ENCODE data around the gene WDR45B.
"Not testable (repeated sequence)": the region's sequence is repeated elsewhere in the genome, so short reads cannot be mapped to it uniquely, and the experiment has no call there.

Gene WDR45B

GRCh38 chr17:82599674-82600661 lies 48.3 kb downstream of the WDR45B start:
- DNase-seq (ENCODE audit: low spot score) = no peak

- no peak for DNase-seq (ENCODE audit: low spot score)
Measured at GRCh38 chr17:82598256-82599119, 49.8 kb downstream of the WDR45B start.

- DNase-seq (ENCODE audit: low spot score) = no peak
Measured at GRCh38 chr17:82596837-82597672, 51.2 kb downstream of the WDR45B start.

- DNase-seq (ENCODE audit: low spot score) = no peak
Measured at GRCh38 chr17:82596296-82596695, 51.9 kb downstream of the WDR45B start.

DNA sequence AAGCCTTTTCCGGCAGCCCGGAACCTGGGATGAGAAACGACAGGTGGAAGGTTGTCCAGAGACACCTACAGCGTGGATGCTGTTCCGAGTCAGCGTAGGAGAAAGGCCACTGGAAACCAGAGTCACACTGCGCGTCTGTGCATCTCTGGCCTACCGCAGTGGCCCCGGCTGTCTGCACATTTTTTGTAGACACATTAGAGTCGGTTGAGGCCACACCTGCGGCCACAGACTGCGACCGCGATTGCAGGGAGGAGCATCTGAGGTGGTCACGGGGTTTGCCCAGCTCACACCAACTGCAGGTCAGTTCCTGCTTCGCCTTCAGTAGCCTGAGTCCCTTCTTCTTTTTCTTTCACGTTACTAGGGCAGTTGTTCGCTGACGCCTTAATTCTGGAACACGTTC lies 52.4 kb downstream of the WDR45B start:
- no peak for DNase-seq (ENCODE audit: low spot score)

- no peak for DNase-seq (ENCODE audit: low spot score)
Measured at GRCh38 chr17:82594571-82594970, 53.7 kb downstream of the WDR45B start.

DNA sequence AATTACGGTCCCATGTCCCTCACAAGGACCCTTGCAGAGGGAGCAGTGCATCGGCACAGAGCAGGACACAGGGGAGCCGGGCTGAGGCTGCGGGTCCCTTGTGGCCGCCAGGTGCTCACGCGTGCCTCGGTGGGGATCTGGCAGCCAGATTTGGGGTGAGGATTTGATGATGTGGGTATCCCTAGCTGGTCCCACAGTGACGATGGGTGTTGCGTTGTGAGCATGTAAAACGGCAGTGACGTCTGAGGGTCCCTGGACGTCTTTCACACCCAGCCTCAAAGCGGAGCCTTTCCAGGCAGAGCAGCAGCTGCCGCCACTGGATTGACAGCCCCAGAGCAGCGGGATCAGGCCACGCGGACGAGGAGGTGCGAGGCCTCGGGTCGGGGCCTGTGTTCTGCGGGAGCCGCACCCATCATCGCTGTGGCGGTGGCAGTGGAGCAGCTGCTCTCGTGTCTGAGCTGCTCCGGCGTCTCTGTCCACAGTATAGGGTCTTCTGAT lies 54.6 kb downstream of the WDR45B start:
- DNase-seq (ENCODE audit: low spot score) = no peak

- DNase-seq (ENCODE audit: low spot score) = no peak
Measured at GRCh38 chr17:82592767-82593589, 55.3 kb downstream of the WDR45B start.

DNA sequence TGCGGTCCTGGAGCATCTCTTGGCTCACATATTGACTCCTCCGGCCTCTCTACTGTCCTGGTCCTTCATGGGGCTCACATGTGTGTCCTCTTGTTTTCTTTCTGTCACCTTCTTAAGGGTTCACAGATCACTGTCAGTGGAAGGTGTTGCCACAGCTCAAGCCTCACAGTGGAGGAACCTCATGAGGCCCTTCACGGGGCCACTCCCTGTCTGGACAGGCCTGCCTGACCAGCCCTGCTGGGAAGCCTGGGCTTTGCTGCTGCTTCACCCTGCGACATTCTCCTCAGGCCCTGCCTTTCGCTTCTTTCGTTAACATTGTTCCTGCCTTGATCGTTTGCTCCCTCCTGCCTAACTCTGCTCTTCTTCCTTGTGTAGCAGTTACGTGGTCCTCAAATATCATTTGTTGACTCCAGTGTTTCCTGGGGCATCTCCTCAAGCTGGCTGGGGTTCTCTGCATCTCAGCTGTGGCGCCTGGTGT lies 55.9 kb downstream of the WDR45B start:
- DNase-seq (ENCODE audit: low spot score) = no peak

GRCh38 chr17:82590881-82591539 lies 57.2 kb downstream of the WDR45B start:
- DNase-seq (ENCODE audit: low spot score) = no peak

- no peak for DNase-seq (ENCODE audit: low spot score)
Measured at GRCh38 chr17:82590216-82590615, 58.0 kb downstream of the WDR45B start.

- DNase-seq (ENCODE audit: low spot score) = no peak
Measured at GRCh38 chr17:82589851-82590180, 58.4 kb downstream of the WDR45B start.

DNA sequence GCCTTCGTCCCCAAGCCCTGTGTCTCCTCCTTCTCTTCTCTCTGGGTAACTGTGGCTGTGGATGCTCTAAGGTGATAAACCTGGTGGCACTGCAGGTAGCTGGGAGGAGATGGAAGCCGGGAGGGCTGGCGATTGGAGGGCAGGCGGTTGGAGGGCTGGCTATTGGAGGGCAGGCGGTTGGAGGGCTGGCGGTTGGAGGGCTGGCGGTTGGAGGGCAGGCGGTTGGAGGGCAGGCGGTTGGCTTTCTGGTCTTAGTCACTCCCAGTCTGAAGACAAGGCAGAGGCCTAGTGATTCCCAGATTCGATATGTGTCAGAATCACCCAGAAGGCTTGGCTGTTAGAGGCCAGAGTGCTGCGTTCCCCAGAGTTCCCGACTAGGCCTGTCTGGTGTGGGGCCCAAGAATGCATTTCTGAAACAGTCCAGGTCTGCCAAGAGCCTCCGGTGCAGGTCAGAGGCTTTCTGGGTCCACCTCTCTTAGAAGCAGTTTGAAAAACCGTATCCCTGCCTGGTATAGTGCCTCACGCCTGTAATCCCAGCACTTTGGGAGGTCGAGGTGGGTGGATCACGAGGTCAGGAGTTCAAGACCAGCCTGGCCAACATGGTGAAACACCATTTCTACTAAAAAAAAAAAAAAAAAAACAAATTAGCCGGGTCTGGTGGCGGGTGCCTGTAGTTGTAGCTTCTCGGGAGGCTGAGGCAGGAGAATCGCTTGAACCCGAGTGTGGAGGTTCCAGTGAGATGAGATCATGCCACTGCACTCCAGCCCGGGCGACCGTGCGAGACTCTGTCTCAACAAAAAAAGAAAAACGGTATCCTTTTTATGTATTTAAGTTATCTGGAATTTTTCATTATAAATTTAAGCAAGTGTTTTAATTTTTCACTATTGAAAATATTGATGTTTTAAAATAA lies 59.7 kb downstream of the WDR45B start:
- no peak for DNase-seq (ENCODE audit: low spot score)

- no peak for DNase-seq (ENCODE audit: low spot score)
Measured at GRCh38 chr17:82587234-82588086, 60.8 kb downstream of the WDR45B start.

GRCh38 chr17:82586576-82587233 lies 61.5 kb downstream of the WDR45B start:
- DNase-seq (ENCODE audit: low spot score) = no peak

DNA sequence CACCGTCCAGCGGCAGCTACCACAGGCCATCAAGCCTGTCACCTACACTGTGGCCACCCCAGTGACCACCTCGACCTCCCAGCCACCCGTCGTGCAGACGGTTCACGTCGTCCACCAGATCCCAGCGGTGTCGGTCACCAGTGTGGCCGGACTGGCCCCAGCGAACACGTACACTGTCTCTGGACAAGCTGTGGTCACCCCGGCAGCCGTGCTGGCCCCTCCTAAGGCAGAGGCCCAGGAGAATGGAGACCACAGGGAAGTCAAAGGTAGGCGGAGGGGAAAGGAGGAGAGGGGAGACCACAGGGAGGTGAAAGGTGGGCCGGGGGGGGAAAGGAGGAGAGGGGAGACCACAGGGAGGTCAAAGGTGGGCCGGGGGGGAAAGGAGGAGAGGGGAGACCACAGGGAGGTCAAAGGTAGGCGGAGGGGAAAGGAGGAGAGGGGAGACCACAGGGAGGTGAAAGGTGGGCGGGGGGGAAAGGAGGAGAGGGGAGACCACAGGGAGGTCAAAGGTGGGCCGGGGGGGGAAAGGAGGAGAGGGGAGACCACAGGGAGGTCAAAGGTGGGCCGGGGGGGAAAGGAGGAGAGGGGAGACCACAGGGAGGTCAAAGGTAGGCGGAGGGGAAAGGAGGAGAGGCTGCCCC lies 62.2 kb downstream of the WDR45B start:
- not testable (repeated sequence) for DNase-seq (ENCODE audit: low spot score)

DNA sequence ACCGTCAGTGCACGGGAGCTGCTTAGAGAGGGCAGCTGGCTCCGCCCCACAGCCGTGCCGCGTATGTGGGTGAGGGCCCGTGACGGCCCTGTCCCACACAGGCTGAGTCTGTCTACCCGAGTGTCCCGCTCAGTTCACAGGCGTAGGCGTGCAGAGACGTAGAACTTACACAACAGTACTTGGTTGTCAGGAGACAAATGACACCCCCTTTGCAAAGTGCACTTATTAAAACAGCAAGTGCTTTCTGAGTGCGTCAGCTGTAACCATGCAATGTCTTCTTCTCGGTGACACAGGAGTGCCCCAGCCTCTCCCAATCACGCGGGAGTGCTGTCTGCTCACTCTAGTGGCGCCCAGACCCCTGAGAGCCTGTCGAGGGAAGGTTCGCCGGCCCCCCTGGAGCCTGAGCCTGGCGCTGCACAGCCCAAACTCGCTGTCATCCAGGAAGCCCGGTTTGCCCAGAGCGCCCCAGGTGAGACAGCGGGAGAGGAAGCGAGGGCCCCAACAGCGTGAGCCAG lies 64.5 kb downstream of the WDR45B start:
- no peak for DNase-seq (ENCODE audit: low spot score)
